ENCODE results near the gene PRDM16. TPM values are rescaled to one million over a fixed set of nuclear protein-coding genes. Genes with fewer than 3 reads are reported as not detected.

PRDM16 gene
- total and polyA plus RNA-seq, 4 donors = 5.0 to 80.7 (median 41.5) TPM

DNA sequence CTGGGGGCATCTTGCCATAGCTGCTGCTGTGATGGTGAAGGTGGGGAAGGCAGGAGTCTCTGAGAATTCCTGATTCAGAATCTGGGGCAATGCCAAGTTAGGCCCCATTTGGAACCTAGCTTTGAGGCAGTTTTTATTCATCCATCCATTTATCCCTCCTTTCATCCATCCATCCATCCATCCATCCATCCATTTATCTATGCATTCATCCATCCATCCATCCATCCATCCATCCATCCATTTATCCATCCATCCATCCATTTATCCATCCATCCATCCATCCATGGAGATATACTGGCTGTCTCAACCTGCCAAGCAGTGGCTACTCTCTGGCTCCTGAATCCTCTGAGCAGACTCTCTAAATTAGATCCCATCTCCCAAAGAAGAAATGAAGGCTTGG, 83.1 kb downstream of the PRDM16 start:
- no peak for DNase-seq
- Histone ChIP-seq H3K27me3 (ENCODE audit: control insufficient read depth in 1 of 2, insufficient read depth in 2 of 2, low read length in 1 of 2) (no peaks in the 10 kb centered on the region), H3K4me3 (ENCODE audit: low read length in 2 of 2) (no peak overlapping the region), H3K9me3 (ENCODE audit: control insufficient read depth, low read length) (no peaks in the 10 kb centered on the region), H3K27ac (ENCODE audit: low read depth in 1 of 2, low read length in 2 of 2) (peak overlapping the region in 1 of 2 donors; percentile 59), H3K4me1 (ENCODE audit: control insufficient read depth in 1 of 2, insufficient read depth in 2 of 2, low read length in 2 of 2) (no peaks in the 10 kb centered on the region), H3K36me3 (ENCODE audit: control insufficient read depth in 1 of 2, insufficient read depth in 2 of 2, low read length in 1 of 2) (no peaks in the 10 kb centered on the region)
- no peak for ATAC-seq (ENCODE audit: low FRiP score)
- intact Hi-C loops (cut with DNase I) = no loop called here

DNA sequence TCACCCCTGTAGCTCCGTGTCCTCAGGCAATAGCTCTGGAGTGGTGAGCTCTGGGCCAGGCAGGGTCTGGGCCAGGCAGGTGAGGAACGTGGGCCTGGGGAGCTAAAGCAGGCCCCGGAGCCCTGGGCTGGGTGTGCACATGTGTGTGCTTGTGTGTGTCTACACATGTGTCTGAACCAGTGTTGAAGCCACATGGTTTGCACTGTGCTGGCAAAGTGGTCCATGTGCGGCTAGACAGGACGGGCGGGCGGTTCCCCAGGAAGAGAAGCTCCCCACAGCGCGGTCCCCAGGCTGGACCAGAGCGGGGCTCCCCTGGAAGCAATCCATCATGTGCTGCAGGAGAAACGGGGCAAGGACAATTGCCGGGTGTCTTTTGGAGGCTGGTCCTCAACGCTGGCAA, 84.2 kb downstream of the PRDM16 start:
- H3K4me3 ChIP-seq (ENCODE audit: low read length in 2 of 2) = no peak overlapping the region
- ATAC-seq (ENCODE audit: low FRiP score) (peak; percentile 6), DNase-seq (no peak)
- no peaks in the 10 kb centered on the region for H3K27me3 ChIP-seq (ENCODE audit: control insufficient read depth in 1 of 2, insufficient read depth in 2 of 2, low read length in 1 of 2)
- intact Hi-C loops (cut with DNase I) = no loop called here
- no peak overlapping the region for H3K27ac ChIP-seq (ENCODE audit: low read depth in 1 of 2, low read length in 2 of 2)
- H3K36me3 ChIP-seq (ENCODE audit: control insufficient read depth in 1 of 2, insufficient read depth in 2 of 2, low read length in 1 of 2) = no peaks in the 10 kb centered on the region
- 92 to 93% methylated on average over 13 of the region's 13 CpGs for WGBS, 2 donors
- no peaks in the 10 kb centered on the region for H3K4me1 ChIP-seq (ENCODE audit: control insufficient read depth in 1 of 2, insufficient read depth in 2 of 2, low read length in 2 of 2)
- no peaks in the 10 kb centered on the region for H3K9me3 ChIP-seq (ENCODE audit: control insufficient read depth, low read length)

- H3K9me3 ChIP-seq (ENCODE audit: control insufficient read depth, low read length) = no peaks in the 10 kb centered on the region
- ATAC-seq (ENCODE audit: low FRiP score) = no peak
- WGBS, 2 donors = 73 to 76% methylated on average over 38 of the region's 38 CpGs
- H3K36me3 ChIP-seq (ENCODE audit: control insufficient read depth in 1 of 2, insufficient read depth in 2 of 2, low read length in 1 of 2) = no peaks in the 10 kb centered on the region
- H3K27me3 ChIP-seq (ENCODE audit: control insufficient read depth in 1 of 2, insufficient read depth in 2 of 2, low read length in 1 of 2) = no peaks in the 10 kb centered on the region
- peak overlapping the region in 1 of 2 donors; percentile 22 for H3K27ac ChIP-seq (ENCODE audit: low read depth in 1 of 2, low read length in 2 of 2)
- no peak overlapping the region for H3K4me3 ChIP-seq (ENCODE audit: low read length in 2 of 2)
- no peaks in the 10 kb centered on the region for H3K4me1 ChIP-seq (ENCODE audit: control insufficient read depth in 1 of 2, insufficient read depth in 2 of 2, low read length in 2 of 2)
- DNase-seq = no peak
- intact Hi-C loops (cut with DNase I) = no loop called here
Observed at GRCh38 chr1:3153902-3154795, 85.1 kb downstream of the PRDM16 start.

- Histone ChIP-seq H3K27me3 (ENCODE audit: control insufficient read depth in 1 of 2, insufficient read depth in 2 of 2, low read length in 1 of 2) (no peaks in the 10 kb centered on the region), H3K9me3 (ENCODE audit: control insufficient read depth, low read length) (no peaks in the 10 kb centered on the region), H3K4me1 (ENCODE audit: control insufficient read depth in 1 of 2, insufficient read depth in 2 of 2, low read length in 2 of 2) (no peaks in the 10 kb centered on the region), H3K36me3 (ENCODE audit: control insufficient read depth in 1 of 2, insufficient read depth in 2 of 2, low read length in 1 of 2) (no peaks in the 10 kb centered on the region), H3K4me3 (ENCODE audit: low read length in 2 of 2) (no peak overlapping the region), H3K27ac (ENCODE audit: low read depth in 1 of 2, low read length in 2 of 2) (peak overlapping the region; percentile 15 to 53)
- DNase-seq (no peak), ATAC-seq (ENCODE audit: low FRiP score) (no peak)
- WGBS, 2 donors = 22 to 28% methylated on average over 41 to 42 of the region's 42 CpGs
- intact Hi-C loops (cut with DNase I) = no loop called here
Observed at GRCh38 chr1:3155056-3155925, 86.3 kb downstream of the PRDM16 start.

- Histone ChIP-seq H3K27ac (ENCODE audit: low read depth in 1 of 2, low read length in 2 of 2) (peak overlapping the region in 1 of 2 donors; percentile 5), H3K4me3 (ENCODE audit: low read length in 2 of 2) (no peak overlapping the region), H3K9me3 (ENCODE audit: control insufficient read depth, low read length) (no peaks in the 10 kb centered on the region), H3K27me3 (ENCODE audit: control insufficient read depth in 1 of 2, insufficient read depth in 2 of 2, low read length in 1 of 2) (no peaks in the 10 kb centered on the region), H3K36me3 (ENCODE audit: control insufficient read depth in 1 of 2, insufficient read depth in 2 of 2, low read length in 1 of 2) (no peaks in the 10 kb centered on the region), H3K4me1 (ENCODE audit: control insufficient read depth in 1 of 2, insufficient read depth in 2 of 2, low read length in 2 of 2) (no peaks in the 10 kb centered on the region)
- DNase-seq (no peak), ATAC-seq (ENCODE audit: low FRiP score) (no peak)
- WGBS, 2 donors = 50 to 55% methylated on average over 5 of the region's 5 CpGs
- intact Hi-C loops (cut with DNase I) = no loop called here
Observed at GRCh38 chr1:3155926-3156220, 86.9 kb downstream of the PRDM16 start.

- no peaks in the 10 kb centered on the region for H3K36me3 ChIP-seq (ENCODE audit: control insufficient read depth in 1 of 2, insufficient read depth in 2 of 2, low read length in 1 of 2)
- no peaks in the 10 kb centered on the region for H3K9me3 ChIP-seq (ENCODE audit: control insufficient read depth, low read length)
- intact Hi-C loops (cut with DNase I) = no loop called here
- 70 to 82% methylated on average over 19 of the region's 19 CpGs for WGBS, 2 donors
- no peaks in the 10 kb centered on the region for H3K4me1 ChIP-seq (ENCODE audit: control insufficient read depth in 1 of 2, insufficient read depth in 2 of 2, low read length in 2 of 2)
- no peak for ATAC-seq (ENCODE audit: low FRiP score)
- no peaks in the 10 kb centered on the region for H3K27me3 ChIP-seq (ENCODE audit: control insufficient read depth in 1 of 2, insufficient read depth in 2 of 2, low read length in 1 of 2)
- peak overlapping the region in 1 of 2 donors; percentile 27 for H3K27ac ChIP-seq (ENCODE audit: low read depth in 1 of 2, low read length in 2 of 2)
- no peak for DNase-seq
- no peak overlapping the region for H3K4me3 ChIP-seq (ENCODE audit: low read length in 2 of 2)
Observed at GRCh38 chr1:3156936-3157335, 87.9 kb downstream of the PRDM16 start.

DNA sequence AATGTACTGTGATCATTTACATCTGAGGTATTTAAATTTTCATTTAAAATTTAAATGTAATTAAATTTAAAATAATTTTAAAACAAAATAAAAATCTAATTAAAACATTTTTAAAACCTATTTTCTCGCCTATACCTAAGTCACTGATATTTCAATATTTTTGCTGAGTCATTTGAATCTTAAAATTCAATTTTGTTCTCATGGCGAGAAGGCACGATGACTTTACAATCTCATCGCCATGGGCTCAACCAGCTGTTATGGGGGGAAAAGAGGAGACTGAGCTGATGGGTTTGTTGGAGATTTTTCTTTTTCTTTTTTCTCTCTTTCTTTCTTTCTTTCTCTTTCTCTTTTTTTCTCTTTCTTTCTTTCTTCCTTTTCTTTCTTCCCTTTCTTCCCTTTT, 89.3 kb downstream of the PRDM16 start:
- no peak for DNase-seq
- Histone ChIP-seq H3K4me3 (ENCODE audit: low read length in 2 of 2) (no peak overlapping the region), H3K36me3 (ENCODE audit: control insufficient read depth in 1 of 2, insufficient read depth in 2 of 2, low read length in 1 of 2) (no peaks in the 10 kb centered on the region), H3K27ac (ENCODE audit: low read depth in 1 of 2, low read length in 2 of 2) (no peak overlapping the region), H3K9me3 (ENCODE audit: control insufficient read depth, low read length) (no peaks in the 10 kb centered on the region), H3K4me1 (ENCODE audit: control insufficient read depth in 1 of 2, insufficient read depth in 2 of 2, low read length in 2 of 2) (no peaks in the 10 kb centered on the region), H3K27me3 (ENCODE audit: control insufficient read depth in 1 of 2, insufficient read depth in 2 of 2, low read length in 1 of 2) (no peaks in the 10 kb centered on the region)
- 94 to 97% methylated on average over 4 of the region's 4 CpGs for WGBS, 2 donors
- intact Hi-C loops (cut with DNase I) = no loop called here
- no peak for ATAC-seq (ENCODE audit: low FRiP score)

- ATAC-seq (ENCODE audit: low FRiP score) = no peak
- no peaks in the 10 kb centered on the region for H3K36me3 ChIP-seq (ENCODE audit: control insufficient read depth in 1 of 2, insufficient read depth in 2 of 2, low read length in 1 of 2)
- H3K27me3 ChIP-seq (ENCODE audit: control insufficient read depth in 1 of 2, insufficient read depth in 2 of 2, low read length in 1 of 2) = no peaks in the 10 kb centered on the region
- no peaks in the 10 kb centered on the region for H3K9me3 ChIP-seq (ENCODE audit: control insufficient read depth, low read length)
- no peak for DNase-seq
- no peak overlapping the region for H3K27ac ChIP-seq (ENCODE audit: low read depth in 1 of 2, low read length in 2 of 2)
- no peaks in the 10 kb centered on the region for H3K4me1 ChIP-seq (ENCODE audit: control insufficient read depth in 1 of 2, insufficient read depth in 2 of 2, low read length in 2 of 2)
- H3K4me3 ChIP-seq (ENCODE audit: low read length in 2 of 2) = no peak overlapping the region
- 97% methylated on average over 10 of the region's 10 CpGs for WGBS, 2 donors
- intact Hi-C loops (cut with DNase I) = no loop called here
Observed at GRCh38 chr1:3159121-3159520, 90.1 kb downstream of the PRDM16 start.

GRCh38 chr1:3159996-3160395, 91.0 kb downstream of the PRDM16 start:
- DNase-seq (no peak), ATAC-seq (ENCODE audit: low FRiP score) (no peak)
- Histone ChIP-seq H3K36me3 (ENCODE audit: control insufficient read depth in 1 of 2, insufficient read depth in 2 of 2, low read length in 1 of 2) (no peaks in the 10 kb centered on the region), H3K4me1 (ENCODE audit: control insufficient read depth in 1 of 2, insufficient read depth in 2 of 2, low read length in 2 of 2) (no peaks in the 10 kb centered on the region), H3K27me3 (ENCODE audit: control insufficient read depth in 1 of 2, insufficient read depth in 2 of 2, low read length in 1 of 2) (no peaks in the 10 kb centered on the region), H3K27ac (ENCODE audit: low read depth in 1 of 2, low read length in 2 of 2) (no peak overlapping the region), H3K4me3 (ENCODE audit: low read length in 2 of 2) (no peak overlapping the region), H3K9me3 (ENCODE audit: control insufficient read depth, low read length) (no peaks in the 10 kb centered on the region)
- intact Hi-C loops (cut with DNase I) = no loop called here
- WGBS, 2 donors = 82 to 85% methylated on average over 8 of the region's 8 CpGs

All from aorta (tissue), 5 donors.